ENCODE data around the gene RPS16. TPM values are rescaled to one million over a fixed set of nuclear protein-coding genes. Genes with fewer than 3 reads are reported as not detected.

RPS16 gene
- polyA plus RNA-seq, 1 donor, result 1,947 TPM

GRCh38 chr19:39385629-39386411 lies 49.9 kb downstream of the RPS16 start:
- no peak overlapping the region for H3K27ac ChIP-seq (ENCODE audit: low read length)
- H3K27me3 ChIP-seq (ENCODE audit: control insufficient read depth, insufficient read depth, low read length), result no peaks in the 10 kb centered on the region
- H3K9me3 ChIP-seq (ENCODE audit: control insufficient read depth, low read depth, low read length), result no peaks in the 10 kb centered on the region
- peaks cover 87% of the 10 kb centered on the region for H3K36me3 ChIP-seq (ENCODE audit: control insufficient read depth, insufficient read depth, low read length)
- H3K4me1 ChIP-seq (ENCODE audit: control insufficient read depth, insufficient read depth, low read length), result peaks cover 8% of the 10 kb centered on the region
- H3K4me3 ChIP-seq (ENCODE audit: low read length), result no peak overlapping the region
- 56% methylated on average over 2 of the region's 20 CpGs for WGBS (ENCODE audit: insufficient coverage, low lambda C conversion rate)
- DNase-seq, result no peak

GRCh38 chr19:39384839-39385568 lies 50.7 kb downstream of the RPS16 start:
- H3K9me3 ChIP-seq (ENCODE audit: control insufficient read depth, low read depth, low read length), result no peaks in the 10 kb centered on the region
- H3K27ac ChIP-seq (ENCODE audit: low read length), result no peak overlapping the region
- peaks cover 4% of the 10 kb centered on the region for H3K4me1 ChIP-seq (ENCODE audit: control insufficient read depth, insufficient read depth, low read length)
- H3K36me3 ChIP-seq (ENCODE audit: control insufficient read depth, insufficient read depth, low read length), result peaks cover 95% of the 10 kb centered on the region
- H3K4me3 ChIP-seq (ENCODE audit: low read length), result no peak overlapping the region
- no peaks in the 10 kb centered on the region for H3K27me3 ChIP-seq (ENCODE audit: control insufficient read depth, insufficient read depth, low read length)
- DNase-seq, result no peak
- no CpG with 5 or more reads among the region's 9 CpGs for WGBS (ENCODE audit: insufficient coverage, low lambda C conversion rate)

Other genes starting within 250 kb of the RPS16 start
- gene NCCRP1, start 239.0 kb downstream of the RPS16 start, polyA plus RNA-seq, result 0.33 TPM
- gene SYCN, start 231.7 kb downstream of the RPS16 start, polyA plus RNA-seq, result not detected
- not detected for gene IFNL3, start 190.9 kb downstream of the RPS16 start, polyA plus RNA-seq
- 0.04 TPM for gene IFNL4, start 187.1 kb downstream of the RPS16 start, polyA plus RNA-seq
- not detected for gene IFNL2, start 167.6 kb downstream of the RPS16 start, polyA plus RNA-seq
- gene IFNL1, start 139.5 kb downstream of the RPS16 start, polyA plus RNA-seq, result 0.06 TPM
- gene LRFN1, start 115.1 kb downstream of the RPS16 start, polyA plus RNA-seq, result 1.3 TPM
- gene GMFG, start 99.9 kb downstream of the RPS16 start, polyA plus RNA-seq, result 26.3 TPM
- 94.4 TPM for gene SAMD4B, start 93.5 kb downstream of the RPS16 start, polyA plus RNA-seq
- 42.4 TPM for gene PAF1, start 44.8 kb downstream of the RPS16 start, polyA plus RNA-seq
- gene MED29, start 44.6 kb downstream of the RPS16 start, polyA plus RNA-seq, result 24.3 TPM
- 419 TPM for gene ZFP36, start 29.1 kb downstream of the RPS16 start, polyA plus RNA-seq
- gene PLEKHG2, start 23.3 kb downstream of the RPS16 start, polyA plus RNA-seq, result 21.1 TPM
- gene SUPT5H, start 9.6 kb upstream of the RPS16 start, polyA plus RNA-seq, result 119 TPM
- 62.7 TPM for gene TIMM50, start 44.9 kb upstream of the RPS16 start, polyA plus RNA-seq
- 0.90 TPM for gene DLL3, start 63.0 kb upstream of the RPS16 start, polyA plus RNA-seq
- 0.19 TPM for gene SELENOV, start 79.2 kb upstream of the RPS16 start, polyA plus RNA-seq
- gene EID2B, start 96.9 kb upstream of the RPS16 start, polyA plus RNA-seq, result 2.0 TPM
- 11.2 TPM for gene EID2, start 104.2 kb upstream of the RPS16 start, polyA plus RNA-seq
- not detected for gene LGALS13, start 166.6 kb upstream of the RPS16 start, polyA plus RNA-seq
- not detected for gene LGALS16, start 220.0 kb upstream of the RPS16 start, polyA plus RNA-seq

All from large intestine (tissue), 3 donors.